K562 (cell line): ENCODE data around the gene MOG. TPM values are rescaled to one million over a fixed set of nuclear protein-coding genes. Genes with fewer than 3 reads are reported as not detected.

ENCODE experiments used
- ATAC-seq: fragments of 200-7000 bp; cut with Tn5 transposase; 3 replicates; pipeline ENCODE4 v1.9.1; 2020; ENCODE audit warnings: moderate library complexity
- BruUV-seq: library from RNA; stranded (reverse); fragments of 400-500 nt; replicated peaks from 2 replicates; lab custom pipeline; 2021; lab: Mats Ljungman, UMichigan
- CTCF ChIA-PET: fragments of 300-600 bp; formaldehyde crosslinking; extraction: SDS; loops from one replicate; lab custom pipeline; 2021; ENCODE audit warnings: low intra/inter-chr PET ratio; lab: Yijun Ruan, JAX
- POLR2A ChIA-PET: fragments of 300-600, 350-650 bp; sonication (Branson Sonifier 250); formaldehyde crosslinking; extraction: SDS; loops from one replicate; lab custom pipeline; 2021; ENCODE audit warnings: antibody characterized with exemption, inconsistent platforms; lab: Yijun Ruan, JAX
- DNase-seq, 4 experiments: peaks; one replicate each; pipeline versions ENCODE4 v3.0.0 to v3.0.0-alpha.2; 2011 to 2018; ENCODE audit warnings: low spot score in 3 of 4, mixed read lengths in 3 of 4; ENCODE audit errors: extremely low read depth in 1 of 4
- FAIRE-seq: peaks from 2 replicates; lab custom pipeline; 2011; peaks lifted over from hg19 to GRCh38; lab: Jason Lieb, UNC
- H2AFZ ChIP-seq: 2 replicates; pipeline ENCODE4 v1.6.0; 2011; ENCODE audit warnings: low read depth, low read length, control low read depth, inconsistent platforms
- H3K27ac ChIP-seq: fragments of 200-600 bp; 3 replicates; pipeline ENCODE4 v1.8.0; 2011; ENCODE audit warnings: low read depth, mild to moderate bottlenecking, control low read depth, inconsistent platforms, low read length, moderate library complexity, mixed read lengths; ENCODE audit errors: extremely low read depth
- H3K27me3 ChIP-seq, 2 experiments: fragments of 300-600 bp in 1 of 2; 2 replicates in 1 of 2; 3 replicates in 1 of 2; pipeline versions ENCODE4 v1.6.0 to v1.8.0; 2011; ENCODE audit warnings: inconsistent platforms in 2 of 2, low read length in 2 of 2, mild to moderate bottlenecking in 1 of 2, mixed read lengths in 1 of 2, moderate library complexity in 1 of 2; ENCODE audit not compliant: control insufficient read depth in 2 of 2, insufficient read depth in 2 of 2
- H3K36me3 ChIP-seq: fragments of 300-600 bp; 3 replicates; pipeline ENCODE4 v1.8.0; 2011; ENCODE audit warnings: mild to moderate bottlenecking, low read length, inconsistent platforms; ENCODE audit not compliant: control insufficient read depth, insufficient read depth
- H3K4me1 ChIP-seq, 2 experiments: fragments of 200-600 bp in 1 of 2; replicated peaks in 1 of 2; 2 replicates in 1 of 2; 3 replicates in 1 of 2; pipeline versions ENCODE4 v1.5.1 to v1.8.0; 2011; ENCODE audit warnings: inconsistent platforms in 2 of 2, low read length in 2 of 2, mild to moderate bottlenecking in 1 of 2, mixed read lengths in 1 of 2, moderate library complexity in 1 of 2; ENCODE audit not compliant: control insufficient read depth in 2 of 2, insufficient read depth in 2 of 2
- H3K4me2 ChIP-seq: 2 replicates; pipeline ENCODE4 v1.6.1; 2011; ENCODE audit warnings: low read length, control low read depth, inconsistent platforms, mixed read lengths; ENCODE audit not compliant: insufficient read depth
- H3K4me3 ChIP-seq: fragments of 200-600 bp; sonication (generic), shearing (Covaris generic); 2 replicates; pipeline ENCODE4 v1.5.1; 2016; ENCODE audit warnings: control low read depth, inconsistent platforms
- H3K79me2 ChIP-seq: fragments of 200-600 bp; 3 replicates; pipeline ENCODE4 v1.8.0; 2011; ENCODE audit warnings: low read length, inconsistent platforms; ENCODE audit not compliant: control insufficient read depth, insufficient read depth
- H3K9ac ChIP-seq, 2 experiments: 2 replicates each; pipeline versions ENCODE4 v1.6.0 to v1.6.1; 2011; ENCODE audit warnings: low read depth in 2 of 2, low read length in 2 of 2, control low read depth in 1 of 2, inconsistent platforms in 1 of 2, mild to moderate bottlenecking in 1 of 2, mixed read lengths in 1 of 2; ENCODE audit not compliant: insufficient read depth in 1 of 2
- H3K9me1 ChIP-seq: one replicate; pipeline ENCODE4 v1.6.0; 2011; ENCODE audit warnings: inconsistent platforms, mild to moderate bottlenecking, low read length, moderate library complexity; ENCODE audit not compliant: control insufficient read depth, insufficient read depth
- H3K9me3 ChIP-seq: replicated peaks from 2 replicates; pipeline ENCODE4 v1.5.1; 2011; ENCODE audit warnings: low read depth, low read length, inconsistent platforms; ENCODE audit not compliant: control insufficient read depth, insufficient read depth
- H4K20me1 ChIP-seq: replicated peaks from 2 replicates; pipeline ENCODE4 v1.6.1; 2011; ENCODE audit warnings: low read length, inconsistent platforms, mixed read lengths; ENCODE audit not compliant: control insufficient read depth, insufficient read depth
- BCOR ChIP-seq: fragments of 450-650 bp; IDR thresholded peaks from 2 replicates; pipeline ENCODE4 v1.6.1; 2016
- CBFA2T2 ChIP-seq: fragments of 450-650 bp; conservative IDR thresholded peaks from 2 replicates; pipeline ENCODE4 v1.6.1; 2017; ENCODE audit warnings: mild to moderate bottlenecking
- DEAF1 ChIP-seq: fragments of 450-650 bp; formaldehyde crosslinking; IDR thresholded peaks from 2 replicates; pipeline ENCODE4 v1.4.0; 2020; ENCODE audit warnings: mild to moderate bottlenecking, moderate library complexity
- E4F1 ChIP-seq: fragments of 250-450 bp; sonication (Bioruptor Pico); IDR thresholded peaks from 2 replicates; pipeline ENCODE4 v1.5.0; 2021; ENCODE audit warnings: mild to moderate bottlenecking, borderline replicate concordance
- ETV5 ChIP-seq: sonication (generic); formaldehyde crosslinking; IDR thresholded peaks from 2 replicates; pipeline ENCODE4 v1.4.0; 2020; ENCODE audit warnings: low read depth, mild to moderate bottlenecking, missing genetic modification reagents
- NR2F6 ChIP-seq: fragments of 450-650 bp; formaldehyde crosslinking; IDR thresholded peaks from 2 replicates; pipeline ENCODE4 v1.4.0; 2020; ENCODE audit warnings: mild to moderate bottlenecking
- SMARCC2 ChIP-seq: fragments of 450-650 bp; IDR thresholded peaks from 2 replicates; pipeline ENCODE4 v1.6.1; 2017; ENCODE audit warnings: antibody characterized with exemption, moderate library complexity, mild to moderate bottlenecking, low read depth
- ZNF143 ChIP-seq: sonication (generic); formaldehyde crosslinking; IDR thresholded peaks from 2 replicates; pipeline ENCODE4 v1.9.0; 2022; ENCODE audit warnings: mild to moderate bottlenecking, missing genetic modification reagents
- WGBS: fragments of 100-300 bp; shearing (Covaris generic); methylation state at CpG from one replicate; pipeline ENCODE4 v1.1.6; 2016; ENCODE audit warnings: low coverage, mixed read lengths; ENCODE audit not compliant: insufficient coverage; ENCODE audit errors: missing lambda C conversion rate; 5-methylcytosine and 5-hydroxymethylcytosine counted together
- in situ Hi-C: fragments of 300-500 bp; cut with MboI; formaldehyde crosslinking; loops from 4 replicates; pipeline ENCODE4 v1.15.0; 2018; ENCODE audit warnings: inconsistent platforms, mixed read lengths
- intact Hi-C: fragments of 100-400 bp; cut with micrococcal nuclease; formaldehyde crosslinking; loops from 2 replicates; pipeline ENCODE4 v1.14.2; 2022
- polyA plus RNA-seq, 8 experiments: library from polyadenylated mRNA; depleted of rRNA in 4 of 8; stranded (reverse) in 5 of 8; unstranded in 3 of 8; fragments of >200 nt; fragmentation: Nextera tagmentation in 2 of 8; fragmentation: Illumina TruSeq in 1 of 8; extraction: Ambion mirVana in 2 of 8; extraction: Trizol in 1 of 8; gene quantifications; 2 replicates each; pipeline versions ENCODE4 v1.2.1 to v1.2.3, GENCODE V29; 2011 to 2014; ENCODE audit warnings: inconsistent platforms in 1 of 8, missing spikeins in 1 of 8
- total RNA-seq, 7 experiments: library from RNA; depleted of rRNA in 6 of 7; stranded (reverse); fragments of >200 nt in 6 of 7; fragmentation: Illumina TruSeq in 2 of 7; extraction: Trizol in 2 of 7; gene quantifications; 2 replicates each; pipeline versions ENCODE4 v1.2.1 to v1.2.3, GENCODE V29; 2011 to 2021; ENCODE audit warnings: low replicate concordance in 1 of 7
- TF ChIP-seq, protein P1 (sequence below): fragments of 250-450 bp; sonication (Bioruptor Pico); IDR thresholded peaks from 2 replicates; pipeline ENCODE4 v1.6.1; 2021; ENCODE audit warnings: mild to moderate bottlenecking

The MOG gene
- total and polyA plus RNA-seq, 9 of the 15 experiments (the other 6 are each of a cell fraction or from before 2014, with no cell fraction given) = not detected

GRCh38 chr6:29676981-29677601, 20.2 kb downstream of the MOG start:
- ChIA-PET POLR2A (no interaction called here), CTCF (no interaction called here)
- ATAC-seq = no peak
- no peaks in the 10 kb centered on the region for H3K36me3 ChIP-seq
- H3K4me2 ChIP-seq = no peak overlapping the region
- H3K27me3 ChIP-seq = peaks cover 27 to 48% of the 10 kb centered on the region in 2 experiments; a peak in 4 of 5 replicates
- in situ Hi-C loops (no loop called here), intact Hi-C loops (no loop called here)
- no peak overlapping the region for H3K4me3 ChIP-seq
- TF ChIP-seq ZNF143 (no peak), ETV5 (CRISPR knock-in tag) (no peak), BCOR (no peak), E4F1 (CRISPR knock-in tag) (no peak), DEAF1 (CRISPR knock-in tag) (no peak), SMARCC2 (no peak), NR2F6 (CRISPR knock-in tag) (no peak), CBFA2T2 (no peak)
- TF ChIP-seq, protein P1, sequence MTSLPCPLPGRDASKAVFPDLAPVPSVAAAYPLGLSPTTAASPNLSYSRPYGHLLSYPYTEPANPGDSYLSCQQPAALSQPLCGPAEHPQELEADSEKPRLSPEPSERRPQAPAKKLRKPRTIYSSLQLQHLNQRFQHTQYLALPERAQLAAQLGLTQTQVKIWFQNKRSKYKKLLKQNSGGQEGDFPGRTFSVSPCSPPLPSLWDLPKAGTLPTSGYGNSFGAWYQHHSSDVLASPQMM (CRISPR knock-in tag) = no peak
- H3K9me3 ChIP-seq = no peaks in the 10 kb centered on the region
- H3K4me1 ChIP-seq = peaks cover 0 to 9% of the 10 kb centered on the region in 2 experiments; a peak in 2 of 5 replicates
- H3K9ac ChIP-seq = no peak overlapping the region
- no peaks in the 10 kb centered on the region for H3K9me1 ChIP-seq
- no TSS peak for BruUV-seq
- no peaks in the 10 kb centered on the region for H3K79me2 ChIP-seq
- H2AFZ ChIP-seq = no peak overlapping the region
- 0% methylated on average over 2 of the region's 2 CpGs for WGBS
- H3K27ac ChIP-seq = no peak overlapping the region
- DNase-seq = no peak
- no peak for FAIRE-seq
- H4K20me1 ChIP-seq = no peaks in the 10 kb centered on the region
